C4-2B (cell line): Measurements from ENCODE around the gene TRAPPC10.

Experiments used
- CTCF ChIP-seq: fragments of 450-650 bp; conservative IDR thresholded peaks from 2 replicates; pipeline ENCODE4 v1.5.1; 2017; ENCODE audit warnings: mild to moderate bottlenecking
- ZFX ChIP-seq: fragments of 450-650 bp; IDR thresholded peaks from 2 replicates; pipeline ENCODE4 v1.6.1; 2017

- TF ChIP-seq CTCF (no peak), ZFX (no peak)
Observed at GRCh38 chr21:44085491-44086321, 73.6 kb downstream of the TRAPPC10 start.
